SH-SY5Y (cell line): ENCODE results near the gene TERT.

Experiments used
- GATA2 ChIP-seq: IDR thresholded peaks from 2 replicates; pipeline ENCODE4 v1.6.1; 2011; ENCODE audit warnings: mild to moderate bottlenecking, low read depth, low read length
- GATA3 ChIP-seq: IDR thresholded peaks from 2 replicates; pipeline ENCODE4 v1.6.1; 2011; ENCODE audit warnings: low read depth, mild to moderate bottlenecking, low read length, moderate library complexity

DNA sequence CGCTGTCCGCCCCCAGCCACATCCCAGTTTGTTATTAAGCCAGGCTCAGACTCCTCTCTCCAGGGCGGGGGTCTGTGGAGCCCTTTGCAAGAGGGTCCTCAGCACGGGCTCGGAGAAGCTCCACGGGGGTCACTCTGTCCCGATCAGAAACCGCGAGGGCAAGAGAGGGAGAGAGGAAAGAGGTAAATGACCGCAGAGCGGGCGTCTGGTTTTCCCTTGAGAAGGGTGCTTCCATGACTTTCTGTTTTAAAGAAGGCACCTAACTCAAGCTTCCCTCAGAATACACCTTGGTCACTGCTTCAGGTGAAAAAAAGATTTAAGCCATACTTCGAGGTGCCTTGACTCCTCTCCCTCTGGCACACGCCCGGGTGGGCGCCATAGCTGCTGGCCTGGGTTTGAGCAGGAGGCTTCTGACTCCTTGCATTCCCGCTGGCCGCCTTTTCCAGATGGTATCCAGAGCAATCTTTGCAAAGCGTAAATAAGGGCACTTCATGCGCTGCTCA is 5.8 kb upstream of the TERT start:
- TF ChIP-seq GATA3, result no peak
- no peak for TF ChIP-seq GATA2
